ENCODE data around the gene DHRSX. TPM values are rescaled to one million over a fixed set of nuclear protein-coding genes. Genes with fewer than 3 reads are reported as not detected.

The DHRSX gene
- total and polyA plus RNA-seq, 10 of the 15 experiments (the other 5 are each of a cell fraction or from before 2014, with no cell fraction given) = 1.7 to 39.5 (median 16.5) TPM

GRCh38 chrX:2452799-2453198, 48.0 kb downstream of the DHRSX start (continued):
- TF ChIP-seq BCLAF1 (IDR thresholded peaks at IDR 0.05) (no peak), PML (IDR thresholded peaks at IDR 0.05; ENCODE audit: low read length) (no peak), SRF (IDR thresholded peaks at IDR 0.05; ENCODE audit: low read depth in 2 of 2, low read length in 2 of 2) (no peak), TCF3 (IDR thresholded peaks at IDR 0.05; ENCODE audit: borderline replicate concordance, insufficient read depth, low read depth, low read length) (no peak)

GRCh38 chrX:2452317-2452784, 48.4 kb downstream of the DHRSX start:
- Histone ChIP-seq H2AFZ (ENCODE audit: control insufficient read depth, low read depth, low read length) (no peak overlapping the region), H3K27me3 (replicated peaks in 1 of 2; ENCODE audit: control insufficient read depth in 2 of 2, insufficient read depth in 2 of 2, low read length in 1 of 2) (no peaks in the 10 kb centered on the region), H3K79me2 (ENCODE audit: control insufficient read depth, insufficient read depth, low read length) (no peaks in the 10 kb centered on the region; the same call in 1 of the 2 replicates), H4K20me1 (ENCODE audit: control insufficient read depth, insufficient read depth) (no peaks in the 10 kb centered on the region), H3K9ac (ENCODE audit: control insufficient read depth, insufficient read depth, low read length) (no peak overlapping the region), H3K36me3 (ENCODE audit: control insufficient read depth in 2 of 2, insufficient read depth in 2 of 2, low read length in 1 of 2) (no peaks in the 10 kb centered on the region), H3K4me3 (no peak overlapping the region), H3K4me1 (ENCODE audit: control insufficient read depth, insufficient read depth, low read length) (no peaks in the 10 kb centered on the region), H3K27ac (ENCODE audit: control insufficient read depth, insufficient read depth) (no peak overlapping the region), H3K4me2 (ENCODE audit: control insufficient read depth, insufficient read depth) (no peak overlapping the region), H3K9me3 (replicated peaks; ENCODE audit: control insufficient read depth, insufficient read depth, low read length) (no peaks in the 10 kb centered on the region; the same call in 1 of the 3 replicates)
- POLR2A ChIA-PET = no interaction called here
- RAD21 ChIA-PET (ENCODE audit: unreplicated experiment) = no interaction called here
- FAIRE-seq (no peak), DNase-seq (ENCODE audit: low read depth, low spot score) (no peak), ATAC-seq (no peak)
- SMC1A ChIA-PET (ENCODE audit: uncharacterized antibody, unreplicated experiment) = no interaction called here
- in situ Hi-C loops (cut with MboI) (no loop called here), intact Hi-C loops (cut with micrococcal nuclease; ENCODE audit: unreplicated experiment) (no loop called here)
- BruUV-seq (replicated peaks) = no TSS peak
- 95% methylated on average over 22 of the region's 22 CpGs for WGBS (ENCODE audit: insufficient coverage, insufficient replicate concordance, low lambda C conversion rate, missing lambda C conversion rate)
- CTCF ChIA-PET = no interaction called here
- TF ChIP-seq EZH2 (IDR thresholded peaks at IDR 0.05; ENCODE audit: borderline replicate concordance, control insufficient read depth, low read depth, low read length) = no peak
- TF ChIP-seq GATAD2B (conservative IDR thresholded peaks at IDR 0.05; ENCODE audit: low read depth) = no peak
- no peak for TF ChIP-seq WRNIP1 (IDR thresholded peaks at IDR 0.05; ENCODE audit: borderline replicate concordance, low read depth, low read length)
- no peak for TF ChIP-seq ZNF207 (IDR thresholded peaks at IDR 0.05; ENCODE audit: borderline replicate concordance)
- TF ChIP-seq TAF1 (IDR thresholded peaks at IDR 0.05; ENCODE audit: borderline replicate concordance, low read depth, low read length) = no peak
- no peak for TF ChIP-seq CEBPZ (IDR thresholded peaks at IDR 0.05; ENCODE audit: low read depth, low read length)
- TF ChIP-seq CREM (IDR thresholded peaks at IDR 0.05; ENCODE audit: low read depth) = no peak
- TF ChIP-seq HDAC2 (IDR thresholded peaks at IDR 0.05) = no peak
- no peak for TF ChIP-seq JUND (IDR thresholded peaks at IDR 0.05; ENCODE audit: low read depth, low read length)
- TF ChIP-seq RELA (IDR thresholded peaks at IDR 0.05; ENCODE audit: borderline replicate concordance, partially characterized antibody) = no peak
- TF ChIP-seq SUZ12 (IDR thresholded peaks at IDR 0.05; ENCODE audit: unreplicated experiment) = no peak
- TF ChIP-seq ZNF384 (IDR thresholded peaks at IDR 0.05; ENCODE audit: borderline replicate concordance, low read depth, low read length) = no peak
- TF ChIP-seq RB1 (IDR thresholded peaks at IDR 0.05; ENCODE audit: borderline replicate concordance) = no peak
- no peak for TF ChIP-seq CBX3 (IDR thresholded peaks at IDR 0.05; ENCODE audit: borderline replicate concordance, low read depth)
- TF ChIP-seq ZNF274 (IDR thresholded peaks at IDR 0.05; ENCODE audit: insufficient read depth, insufficient read length) = no peak
